ENCODE measurements around the gene SUPT3H.

SUPT3H gene

GRCh38 chr6:44833248-44833647, 544.5 kb downstream of the SUPT3H start:
- TF ChIP-seq MAX (IDR thresholded peaks at IDR 0.05) (no peak), YY1 (IDR thresholded peaks at IDR 0.05; ENCODE audit: low read depth) (no peak), CEBPB (IDR thresholded peaks at IDR 0.05) (no peak), TEAD4 (IDR thresholded peaks at IDR 0.05) (no peak), USF1 (IDR thresholded peaks at IDR 0.05) (no peak), FOXM1 (IDR thresholded peaks at IDR 0.05; ENCODE audit: borderline replicate concordance, low read depth) (no peak), CREB1 (IDR thresholded peaks at IDR 0.05; ENCODE audit: low read depth) (no peak), REST (IDR thresholded peaks at IDR 0.05; ENCODE audit: low read depth) (no peak), TCF12 (IDR thresholded peaks at IDR 0.05; ENCODE audit: low read depth) (no peak), RAD21 (IDR thresholded peaks at IDR 0.05; ENCODE audit: low read depth) (no peak), EGR1 (IDR thresholded peaks at IDR 0.05) (no peak)

GRCh38 chr6:44831002-44831610, 546.6 kb downstream of the SUPT3H start:
- TF ChIP-seq TAF1 (IDR thresholded peaks at IDR 0.05; ENCODE audit: low read depth) (no peak), USF1 (IDR thresholded peaks at IDR 0.05) (no peak), ZBTB7A (IDR thresholded peaks at IDR 0.05; ENCODE audit: low read depth) (no peak), FOXM1 (IDR thresholded peaks at IDR 0.05; ENCODE audit: borderline replicate concordance, low read depth) (no peak), MAX (IDR thresholded peaks at IDR 0.05) (no peak), CREB1 (IDR thresholded peaks at IDR 0.05; ENCODE audit: low read depth) (no peak)

- no peak for TF ChIP-seq CEBPB (IDR thresholded peaks at IDR 0.05)
- no peak for TF ChIP-seq TAF1 (IDR thresholded peaks at IDR 0.05; ENCODE audit: low read depth)
- TF ChIP-seq TEAD4 (IDR thresholded peaks at IDR 0.05), result no peak
- TF ChIP-seq EP300 (IDR thresholded peaks at IDR 0.05; ENCODE audit: borderline replicate concordance), result no peak
- TF ChIP-seq FOXM1 (IDR thresholded peaks at IDR 0.05; ENCODE audit: borderline replicate concordance, low read depth), result no peak
- no peak for TF ChIP-seq TCF12 (IDR thresholded peaks at IDR 0.05; ENCODE audit: low read depth)
- no peak for TF ChIP-seq ZBTB7A (IDR thresholded peaks at IDR 0.05; ENCODE audit: low read depth)
- TF ChIP-seq EGR1 (IDR thresholded peaks at IDR 0.05), result no peak
- TF ChIP-seq USF1 (IDR thresholded peaks at IDR 0.05), result no peak
- no peak for TF ChIP-seq YY1 (IDR thresholded peaks at IDR 0.05; ENCODE audit: low read depth)
- TF ChIP-seq RAD21 (IDR thresholded peaks at IDR 0.05; ENCODE audit: low read depth), result no peak
- TF ChIP-seq CREB1 (IDR thresholded peaks at IDR 0.05; ENCODE audit: low read depth), result no peak
- TF ChIP-seq MAX (IDR thresholded peaks at IDR 0.05), result no peak
- no peak for TF ChIP-seq NFIC (IDR thresholded peaks at IDR 0.05)
- TF ChIP-seq REST (IDR thresholded peaks at IDR 0.05; ENCODE audit: low read depth), result no peak
These were observed 547.9 kb downstream of the SUPT3H start for GRCh38 chr6:44829836-44830235.

GRCh38 chr6:44828780-44829179, 549.0 kb downstream of the SUPT3H start:
- no peak for TF ChIP-seq RAD21 (IDR thresholded peaks at IDR 0.05; ENCODE audit: low read depth)
- TF ChIP-seq MAX (IDR thresholded peaks at IDR 0.05), result no peak

- TF ChIP-seq USF1 (IDR thresholded peaks at IDR 0.05) (no peak), YY1 (IDR thresholded peaks at IDR 0.05; ENCODE audit: low read depth) (no peak), ZBTB7A (IDR thresholded peaks at IDR 0.05; ENCODE audit: low read depth) (no peak), MAX (IDR thresholded peaks at IDR 0.05) (no peak), FOXM1 (IDR thresholded peaks at IDR 0.05; ENCODE audit: borderline replicate concordance, low read depth) (no peak), RAD21 (IDR thresholded peaks at IDR 0.05; ENCODE audit: low read depth) (no peak), CEBPB (IDR thresholded peaks at IDR 0.05) (no peak), NFIC (IDR thresholded peaks at IDR 0.05) (no peak), TCF12 (IDR thresholded peaks at IDR 0.05; ENCODE audit: low read depth) (no peak), EGR1 (IDR thresholded peaks at IDR 0.05) (no peak), REST (IDR thresholded peaks at IDR 0.05; ENCODE audit: low read depth) (no peak), TAF1 (IDR thresholded peaks at IDR 0.05; ENCODE audit: low read depth) (no peak), TEAD4 (IDR thresholded peaks at IDR 0.05) (no peak), CREB1 (IDR thresholded peaks at IDR 0.05; ENCODE audit: low read depth) (no peak), EP300 (IDR thresholded peaks at IDR 0.05; ENCODE audit: borderline replicate concordance) (no peak)
These were observed 551.6 kb downstream of the SUPT3H start for GRCh38 chr6:44826025-44826676.
